NCI-H187 (cell line): ENCODE measurements around the gene CCDC57.

Experiments used
- DNase-seq, 2 experiments: peaks; one replicate each; lab custom pipeline; 2025; lab: John Stamatoyannopoulos, UW

CCDC57 gene

DNA sequence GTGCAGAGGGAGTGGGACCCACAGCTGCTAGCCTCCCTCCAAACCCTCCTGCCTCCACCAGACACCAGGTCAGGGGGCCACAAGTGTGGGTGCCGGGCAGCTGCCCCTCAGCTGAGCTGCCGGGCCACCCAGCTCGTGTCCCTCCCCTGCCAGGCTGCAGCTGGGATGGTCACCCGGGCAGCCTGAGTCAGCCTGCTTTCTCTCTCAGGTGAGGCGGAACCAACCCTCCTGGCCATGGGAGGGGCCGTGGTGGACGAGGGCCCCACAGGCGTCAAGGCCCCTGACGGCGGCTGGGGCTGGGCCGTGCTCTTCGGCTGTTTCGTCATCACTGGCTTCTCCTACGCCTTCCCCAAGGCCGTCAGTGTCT lies 23.1 kb upstream of the CCDC57 start:
- no peak for DNase-seq

DNA sequence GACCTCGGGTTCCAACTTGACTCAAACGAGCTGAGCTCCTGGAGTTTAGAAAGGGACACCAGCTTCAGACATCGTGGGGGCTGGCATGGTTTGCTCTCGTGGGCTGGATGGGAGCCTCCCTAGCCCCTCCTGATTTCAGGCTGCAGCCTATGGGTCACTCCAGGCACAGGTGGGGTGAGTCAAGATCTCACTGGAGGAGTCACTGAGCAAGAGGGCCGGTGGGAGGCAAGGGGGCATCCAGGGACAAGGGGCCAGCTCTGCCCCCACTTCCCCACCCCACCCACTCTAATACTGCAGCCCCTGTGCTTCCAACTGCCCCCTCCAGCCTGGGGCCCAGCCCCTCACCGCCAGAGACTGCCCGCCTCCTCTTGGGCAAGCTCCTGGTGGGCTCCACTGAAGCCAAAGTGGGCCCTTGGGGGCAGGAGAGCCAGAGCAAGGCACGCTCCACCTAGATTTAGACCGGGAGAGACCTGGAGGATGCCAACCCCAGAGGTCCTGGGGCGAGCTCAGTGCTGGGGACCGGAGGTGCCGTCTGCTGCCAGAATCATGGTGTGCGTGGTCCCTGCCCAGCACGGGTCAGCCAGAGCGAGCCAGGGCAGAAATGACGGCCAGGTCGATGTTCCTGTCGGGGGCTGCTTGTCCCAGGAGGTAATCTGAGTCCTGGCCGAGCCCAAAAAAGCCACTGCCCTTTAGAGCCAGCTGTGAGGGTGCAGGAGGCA lies 22.6 kb upstream of the CCDC57 start:
- DNase-seq = no peak

DNA sequence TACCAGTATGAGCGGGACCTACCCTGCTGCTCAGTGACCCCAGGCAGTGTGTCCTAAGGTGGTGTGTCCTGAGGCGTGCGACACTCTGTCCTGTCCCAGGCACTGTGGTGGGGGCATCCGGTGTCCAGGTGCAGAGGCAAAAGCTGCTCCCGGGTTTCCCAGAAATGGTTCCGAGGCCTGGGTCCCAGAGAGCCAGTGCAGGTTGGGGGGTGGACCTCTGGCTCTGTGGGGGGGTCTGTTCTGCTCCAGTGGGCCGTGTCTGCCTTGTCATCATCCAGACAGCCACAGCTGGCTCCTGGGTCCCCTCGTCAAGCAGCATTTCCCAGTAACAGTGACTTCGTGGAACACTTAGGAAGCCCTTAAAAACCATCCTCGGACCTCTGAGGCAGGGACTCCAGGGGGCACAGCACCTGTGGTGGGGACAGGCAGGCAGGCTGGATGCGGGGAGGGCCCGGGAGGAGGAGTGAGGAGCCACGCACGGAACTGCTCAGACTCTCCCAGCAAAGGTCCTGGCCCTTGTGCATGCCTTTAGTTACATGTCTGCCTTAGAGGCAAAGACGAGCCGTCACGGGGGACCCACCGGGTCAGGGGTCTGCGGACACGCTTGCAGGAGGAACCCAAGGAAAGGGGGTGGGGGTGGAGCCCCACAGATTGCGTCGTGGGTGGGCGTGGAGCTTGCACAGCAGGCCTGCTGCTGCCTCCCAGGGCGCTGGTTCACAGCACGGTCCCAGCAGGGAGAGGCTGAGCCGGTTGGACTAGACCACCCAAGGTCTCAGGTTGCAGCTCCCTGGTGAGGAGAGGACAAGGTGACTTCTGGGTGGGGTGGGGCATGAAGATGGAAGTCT lies 21.8 kb upstream of the CCDC57 start:
- no peak for DNase-seq

GRCh38 chr17:82232876-82233785 lies 20.5 kb upstream of the CCDC57 start:
- DNase-seq = no peak

DNA sequence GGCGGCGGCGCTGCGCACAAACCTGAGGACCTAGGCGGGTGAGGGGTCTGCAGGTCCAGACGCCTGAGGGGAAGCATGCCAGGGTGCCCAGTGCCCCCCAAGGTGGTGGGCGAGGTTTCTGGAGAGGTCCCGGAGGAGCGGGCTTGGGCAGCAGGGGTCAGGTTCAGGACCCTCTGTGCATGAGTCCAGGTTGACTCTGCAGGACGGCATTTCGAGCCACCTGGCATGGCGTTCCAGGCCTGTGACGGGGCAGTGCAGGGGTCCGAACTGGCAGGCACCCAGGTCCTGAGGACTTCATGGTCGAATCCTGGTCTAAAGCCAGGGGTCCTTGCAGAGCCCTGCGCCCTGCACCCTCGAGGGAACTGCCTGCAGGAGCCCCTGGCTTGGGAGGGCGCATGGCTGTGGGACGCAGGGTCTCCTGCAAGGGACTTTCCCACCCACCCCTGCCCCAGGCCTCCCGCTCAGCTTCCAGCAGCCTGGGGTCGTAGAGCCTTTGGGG lies 19.7 kb upstream of the CCDC57 start:
- DNase-seq = no peak

GRCh38 chr17:82231562-82232321 lies 19.1 kb upstream of the CCDC57 start:
- no peak for DNase-seq

- no peak for DNase-seq
These were observed 18.6 kb upstream of the CCDC57 start for GRCh38 chr17:82231312-82231561.

- no peak for DNase-seq
These were observed 18.1 kb upstream of the CCDC57 start for GRCh38 chr17:82230609-82231311.

- DNase-seq = no peak
These were observed 17.3 kb upstream of the CCDC57 start for GRCh38 chr17:82229698-82230608.

- no peak for DNase-seq
These were observed 16.4 kb upstream of the CCDC57 start, which contains the start of gene SLC16A3 for GRCh38 chr17:82228842-82229697. Gene SLC16A3 (plus strand): TSS chr17:82229042. CDS start chr17:82236009, 6,967 bp downstream.

GRCh38 chr17:82228278-82228841 lies 15.7 kb upstream of the CCDC57 start:
- no peak for DNase-seq

DNA sequence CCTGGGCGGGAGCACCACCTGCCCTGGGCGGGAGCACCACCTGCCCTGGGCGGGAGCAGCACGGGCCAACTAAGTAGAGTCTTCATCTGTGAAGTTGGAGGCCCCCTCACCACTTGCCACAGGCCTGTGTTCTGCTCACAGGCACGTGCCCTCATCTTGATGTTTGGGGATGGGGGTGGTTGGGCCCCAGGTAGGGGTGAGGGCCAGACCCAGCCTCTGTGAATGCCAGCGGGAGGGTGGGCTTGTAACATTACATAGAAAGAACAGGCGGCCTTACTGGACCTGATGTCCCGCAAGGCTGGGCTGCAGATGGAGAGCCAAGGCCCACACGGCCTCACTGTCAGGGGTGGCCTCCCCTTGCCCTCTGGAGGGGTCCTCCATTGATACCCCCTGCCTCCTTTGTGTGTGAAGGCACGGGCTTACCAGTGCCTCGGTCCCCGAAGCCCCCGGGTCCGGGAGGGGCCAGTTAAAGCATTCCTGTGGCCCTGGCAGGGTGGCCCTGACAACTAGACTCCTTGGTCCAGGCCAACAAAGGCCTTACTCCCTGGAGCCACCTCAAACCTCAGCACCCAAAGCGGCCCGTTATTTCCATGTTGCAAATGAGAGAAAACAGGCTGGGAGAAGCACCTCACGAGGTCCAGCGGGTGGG lies 15.1 kb upstream of the CCDC57 start:
- no peak for DNase-seq

GRCh38 chr17:82226809-82227628 lies 14.4 kb upstream of the CCDC57 start:
- DNase-seq = no peak

GRCh38 chr17:82226146-82226808 lies 13.6 kb upstream of the CCDC57 start:
- no peak for DNase-seq

DNA sequence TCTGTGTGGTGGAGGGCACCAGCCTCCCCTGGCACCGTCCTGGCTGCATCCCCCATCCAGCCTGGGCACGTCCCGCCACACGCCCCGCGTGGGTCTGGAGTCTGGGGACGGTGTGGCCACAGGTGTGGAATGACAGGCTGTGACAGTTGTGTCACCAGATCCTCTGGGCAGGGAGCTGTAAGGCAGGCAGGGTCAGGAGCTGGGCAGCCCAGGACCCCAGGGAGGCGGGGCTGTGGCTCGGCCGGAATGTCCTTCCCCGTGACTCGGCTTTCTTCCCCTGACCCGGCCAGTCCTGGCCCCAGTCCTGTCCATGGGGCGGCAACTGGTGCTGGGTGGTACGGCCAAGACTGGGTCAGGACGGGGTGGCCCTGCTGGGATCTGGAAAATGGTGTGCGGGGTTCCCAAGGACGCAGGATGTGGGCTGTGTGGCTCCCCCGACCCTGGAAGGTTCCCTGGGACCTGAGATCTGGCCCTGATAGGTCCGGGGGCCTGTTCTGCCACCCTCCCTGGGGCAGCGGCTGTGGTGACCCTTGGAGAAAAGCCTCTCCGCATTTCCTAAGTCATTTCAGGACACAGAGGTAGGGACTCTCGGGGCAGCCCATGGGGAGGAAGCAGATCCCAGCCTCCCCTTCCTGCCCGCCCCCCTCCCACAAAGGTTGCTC lies 12.9 kb upstream of the CCDC57 start:
- DNase-seq = no peak

DNA sequence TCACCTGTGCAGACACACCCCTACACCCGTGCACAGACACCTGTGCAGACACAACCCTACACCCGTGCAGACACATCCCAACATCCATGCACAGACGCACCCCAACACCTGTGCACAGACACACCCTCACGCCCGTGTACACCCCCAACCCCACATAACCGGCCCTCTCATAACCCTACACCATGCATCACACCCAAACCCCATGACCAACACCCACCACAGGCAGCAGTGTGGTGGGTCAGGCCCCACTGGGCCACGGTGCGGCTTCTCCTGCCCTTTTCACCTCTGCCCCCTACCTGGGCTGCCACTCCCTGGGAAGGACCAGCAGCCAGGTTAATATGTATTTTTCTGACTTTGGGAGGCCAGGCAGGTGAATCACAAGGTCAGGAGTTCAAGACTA lies 12.0 kb upstream of the CCDC57 start:
- DNase-seq = no peak
